Measurements from ENCODE around the gene IRAK1.
A peak's percentile ranks its signal among the peaks of the same experiment; 100 is the strongest.
"Not testable (repeated sequence)": the region's sequence is repeated elsewhere in the genome, so short reads cannot be mapped to it uniquely, and the experiment has no call there.

Gene IRAK1

DNA sequence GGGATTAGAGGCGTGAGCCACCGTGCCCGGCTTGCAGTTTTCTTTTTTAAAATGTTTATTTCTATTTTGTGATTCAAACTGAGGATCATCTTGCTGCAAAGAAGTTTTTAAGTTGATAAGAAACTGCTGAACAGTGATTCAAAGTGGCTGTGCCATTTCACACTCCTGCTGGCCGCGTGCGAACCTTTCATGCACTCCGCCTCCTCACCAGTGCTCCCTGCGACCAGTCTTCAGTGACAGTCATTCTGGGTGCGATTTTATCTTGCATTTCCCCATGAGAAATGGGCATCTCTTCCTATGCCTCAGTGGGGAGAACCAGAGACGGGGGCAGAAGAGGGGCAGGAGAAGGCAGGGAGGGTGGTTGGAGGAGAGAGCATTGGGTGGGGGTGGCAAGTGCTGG lies 25.7 kb downstream of the IRAK1 start:
- no peak for DNase-seq

DNA sequence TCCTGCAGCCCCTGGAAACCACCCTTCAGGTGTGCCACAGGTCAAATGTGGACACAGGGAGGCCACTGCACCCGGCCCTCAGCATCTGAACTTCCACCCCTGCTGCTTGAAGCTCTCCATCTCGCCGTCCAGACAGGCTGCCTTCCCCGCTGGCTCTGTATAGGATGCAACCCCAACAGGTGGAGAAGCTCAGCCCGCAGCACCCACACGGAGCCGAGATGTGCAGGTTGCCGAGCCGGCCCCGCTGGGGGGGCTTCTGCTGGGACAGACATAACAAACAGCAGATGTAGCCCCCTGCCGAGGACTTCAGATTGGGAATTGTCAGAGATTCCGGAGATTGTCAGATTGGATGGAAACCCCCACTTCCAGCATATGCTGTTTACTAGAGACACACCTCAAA lies 26.6 kb downstream of the IRAK1 start:
- DNase-seq, result peak; percentile 70 to 88

DNA sequence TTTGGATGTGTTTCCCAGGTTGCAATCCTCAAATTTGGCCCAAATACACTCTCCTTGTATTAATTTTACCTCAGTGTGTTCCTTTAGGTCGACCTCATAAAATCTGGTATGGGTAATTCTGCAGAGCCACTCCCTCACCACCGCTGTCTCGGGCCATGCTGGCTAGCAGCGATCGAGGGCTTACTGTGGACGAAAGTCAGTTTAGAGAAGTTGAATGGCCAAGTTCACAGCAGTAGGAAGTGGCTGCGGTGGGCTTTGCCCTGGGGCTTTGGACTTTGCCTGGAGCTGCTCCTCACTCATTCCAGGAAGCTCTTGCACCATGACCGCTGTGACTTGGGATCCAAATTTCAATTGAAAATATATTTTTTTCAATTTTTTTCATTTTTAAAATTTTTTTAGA lies 27.5 kb downstream of the IRAK1 start:
- DNase-seq, result no peak

DNA sequence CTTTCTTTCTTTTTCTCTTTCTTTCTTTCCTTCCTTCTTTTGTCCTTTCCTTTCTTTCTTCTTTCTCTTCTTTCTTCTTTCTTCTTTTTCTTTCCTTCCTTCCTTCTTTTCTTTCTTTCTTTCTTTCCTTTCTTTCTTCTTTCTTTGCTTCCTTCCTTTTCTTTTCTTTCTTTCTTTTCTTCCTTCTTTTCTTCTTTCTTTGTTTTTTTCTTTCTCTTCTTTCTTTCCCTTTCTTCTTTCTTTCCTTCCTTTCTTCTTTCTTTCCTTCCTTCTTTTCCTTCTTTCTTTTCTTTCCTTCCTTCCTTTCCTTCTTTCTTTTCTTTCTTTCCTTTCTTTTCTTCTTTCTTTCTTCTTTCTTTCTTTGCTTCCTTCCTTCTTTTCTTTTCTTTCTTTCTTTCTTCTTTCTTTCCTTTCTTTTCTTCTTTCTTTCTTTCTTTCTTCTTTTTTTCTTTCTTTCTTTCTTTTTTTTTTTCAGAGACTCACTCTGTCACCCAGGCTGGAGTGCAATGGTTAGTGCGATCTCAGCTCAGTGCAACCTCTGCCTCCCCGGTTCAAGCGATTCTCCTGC lies 28.6 kb downstream of the IRAK1 start:
- no peak for DNase-seq

DNA sequence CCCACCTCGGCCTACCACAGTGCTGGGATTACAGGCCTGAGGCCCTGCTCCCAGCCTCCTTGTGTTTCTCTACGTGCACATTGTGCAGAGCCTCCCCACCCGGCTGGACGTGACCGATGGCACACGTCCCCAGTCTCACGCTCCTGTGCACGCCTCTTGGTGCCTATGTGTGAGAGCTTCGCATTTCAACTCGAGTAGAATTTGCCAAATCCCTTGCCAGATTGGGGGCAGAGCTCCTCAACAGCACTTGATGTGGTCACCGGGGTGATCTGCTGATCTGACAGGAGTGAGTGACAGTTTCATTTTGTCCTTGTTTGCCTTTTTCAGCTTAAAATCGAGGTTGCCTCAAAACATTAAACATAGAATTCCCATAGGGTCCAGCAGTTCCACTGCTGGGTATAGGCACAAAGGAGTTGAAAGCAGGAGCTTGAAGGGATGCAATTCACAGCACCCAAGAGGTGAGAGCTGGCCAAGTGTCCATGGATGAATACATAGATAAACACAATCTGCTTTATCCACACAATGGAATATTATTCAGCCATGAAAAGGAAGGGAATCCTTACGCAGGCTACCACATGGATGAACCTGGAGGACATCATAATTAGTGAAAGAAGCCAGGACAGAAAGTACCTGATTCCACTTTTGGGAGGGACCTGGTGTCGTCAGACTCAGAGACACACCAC lies 29.6 kb downstream of the IRAK1 start:
- DNase-seq, result peak in 1 of 2 experiments; percentile 37

DNA sequence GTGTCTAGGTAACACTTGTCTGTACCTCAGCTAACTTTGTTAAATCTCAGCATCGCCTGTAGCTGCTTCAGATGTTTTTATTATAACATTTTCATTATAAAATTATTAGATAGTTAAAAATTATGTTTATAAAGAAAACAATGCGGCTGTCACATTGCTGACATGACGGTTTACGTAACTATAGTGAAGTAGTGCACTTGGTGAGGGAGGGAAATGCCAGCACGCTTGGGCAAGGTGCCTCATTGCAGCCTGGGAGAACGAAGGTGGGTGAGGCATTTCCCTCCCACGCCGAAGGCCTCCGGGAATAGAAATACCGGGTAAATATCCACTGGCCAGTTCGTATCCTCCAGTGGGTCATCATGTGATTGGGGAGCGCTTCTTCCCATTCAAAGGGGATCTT lies 31.2 kb downstream of the IRAK1 start:
- no peak for DNase-seq

DNA sequence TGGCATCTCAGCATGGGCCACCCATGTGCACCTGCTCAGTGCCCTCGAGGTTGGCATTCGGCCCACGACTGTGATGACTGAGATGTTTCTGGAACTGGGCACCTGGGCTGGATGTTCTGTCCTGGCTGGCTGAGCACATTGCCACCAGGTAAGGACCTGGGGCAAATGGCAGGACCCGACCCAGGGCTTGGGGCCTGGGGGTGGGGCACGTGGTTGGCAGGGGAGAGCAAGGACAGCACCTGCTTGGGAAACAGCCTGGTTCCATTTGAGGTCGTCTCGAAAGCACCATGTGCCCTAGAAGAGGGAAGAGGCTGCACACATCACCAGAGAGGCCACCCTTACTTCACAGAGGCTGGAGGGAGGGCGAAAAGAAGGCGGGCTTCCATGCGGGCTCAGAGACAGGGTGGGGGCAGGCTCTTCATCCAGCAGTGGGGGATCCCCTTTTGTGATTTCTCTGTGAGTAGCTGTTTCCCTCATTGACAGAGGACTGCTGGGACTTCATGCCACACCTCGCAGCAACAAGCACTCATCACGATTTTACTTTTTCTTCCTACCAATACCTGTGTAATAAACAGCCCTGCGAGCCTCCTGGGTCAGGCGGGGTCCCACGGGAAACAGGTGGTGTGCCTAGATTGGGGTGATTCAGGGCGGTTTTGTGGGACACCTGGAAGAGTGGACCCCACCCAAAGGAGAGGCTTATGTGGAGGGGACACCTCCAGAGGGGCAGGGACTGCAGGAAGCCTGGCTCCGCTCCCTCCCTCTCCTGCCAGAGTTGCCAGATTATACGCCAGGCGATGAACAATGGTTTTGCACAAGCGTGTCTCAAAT lies 35.1 kb downstream of the IRAK1 start:
- DNase-seq, result no peak

DNA sequence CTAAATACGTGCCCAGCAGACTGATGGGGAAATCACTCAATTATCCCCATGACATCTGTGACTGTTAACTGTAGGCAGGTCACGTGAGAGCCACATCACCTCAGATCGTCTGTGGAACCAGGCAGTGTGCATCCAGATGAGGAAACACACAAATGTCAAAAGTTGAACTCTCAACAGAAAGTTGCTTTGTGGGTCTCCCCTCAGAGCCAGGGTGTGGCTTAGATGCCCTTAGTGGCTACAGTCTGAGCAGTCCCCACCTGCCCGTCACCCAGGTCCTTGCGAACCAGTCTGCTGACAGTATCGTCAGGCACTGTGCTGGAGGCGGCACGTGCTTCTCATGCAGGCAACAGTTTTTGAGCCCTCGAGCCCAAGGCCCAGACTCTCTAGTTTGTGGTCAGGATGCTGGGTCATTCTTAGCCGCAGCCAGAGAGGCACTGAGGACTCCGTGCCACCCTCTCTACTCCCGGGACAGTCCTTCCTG lies 36.3 kb downstream of the IRAK1 start:
- no peak for DNase-seq

DNA sequence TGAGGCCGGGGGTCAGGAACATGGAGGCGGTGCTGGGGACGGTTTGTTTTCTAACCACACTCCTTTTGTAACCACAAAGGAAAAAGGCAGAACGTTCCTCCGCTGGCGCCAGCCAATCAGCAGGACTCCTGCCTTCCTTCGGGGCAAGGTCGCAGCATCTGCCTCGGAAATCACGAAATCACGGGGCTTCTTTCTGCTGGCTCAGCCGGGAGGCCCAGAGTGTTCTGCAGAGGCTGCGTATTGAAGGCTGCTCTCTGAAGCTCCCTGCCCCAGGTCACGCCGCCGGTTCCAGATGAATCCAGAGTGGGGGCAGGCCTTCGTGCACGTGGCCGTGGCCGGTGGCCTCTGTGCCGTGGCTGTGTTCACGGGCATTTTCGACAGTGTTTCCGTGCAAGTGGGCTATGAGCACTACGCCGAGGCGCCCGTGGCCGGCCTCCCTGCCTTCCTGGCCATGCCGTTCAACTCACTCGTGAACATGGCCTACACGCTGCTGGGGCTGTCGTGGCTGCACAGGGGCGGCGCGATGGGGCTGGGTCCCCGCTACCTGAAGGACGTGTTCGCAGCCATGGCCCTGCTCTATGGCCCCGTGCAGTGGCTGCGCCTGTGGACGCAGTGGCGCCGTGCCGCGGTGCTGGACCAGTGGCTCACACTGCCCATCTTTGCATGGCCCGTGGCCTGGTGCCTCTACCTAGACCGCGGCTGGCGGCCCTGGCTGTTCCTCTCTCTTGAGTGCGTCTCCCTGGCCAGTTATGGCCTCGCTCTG lies 37.8 kb downstream of the IRAK1 start:
- DNase-seq, result no peak

DNA sequence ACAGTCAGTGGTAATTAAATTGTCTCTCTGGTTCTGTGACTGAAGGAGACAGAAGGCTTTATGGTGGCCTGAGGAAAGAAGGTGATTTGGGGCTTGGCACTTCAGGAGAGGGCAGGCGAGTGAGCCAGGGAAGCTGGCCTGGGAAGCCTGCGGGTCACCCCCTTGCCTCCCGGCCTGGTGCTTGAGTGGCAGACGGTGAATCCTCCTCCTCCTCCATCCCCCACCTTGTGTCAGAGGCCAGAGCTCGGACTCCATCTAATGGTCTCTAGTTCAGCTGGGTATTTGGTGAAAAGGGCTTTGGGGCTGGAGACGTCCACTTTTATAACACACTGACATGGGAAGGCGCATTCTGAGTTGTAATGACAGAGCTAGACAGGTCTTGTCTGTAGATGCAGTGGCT lies 38.5 kb downstream of the IRAK1 start:
- DNase-seq, result no peak

DNA sequence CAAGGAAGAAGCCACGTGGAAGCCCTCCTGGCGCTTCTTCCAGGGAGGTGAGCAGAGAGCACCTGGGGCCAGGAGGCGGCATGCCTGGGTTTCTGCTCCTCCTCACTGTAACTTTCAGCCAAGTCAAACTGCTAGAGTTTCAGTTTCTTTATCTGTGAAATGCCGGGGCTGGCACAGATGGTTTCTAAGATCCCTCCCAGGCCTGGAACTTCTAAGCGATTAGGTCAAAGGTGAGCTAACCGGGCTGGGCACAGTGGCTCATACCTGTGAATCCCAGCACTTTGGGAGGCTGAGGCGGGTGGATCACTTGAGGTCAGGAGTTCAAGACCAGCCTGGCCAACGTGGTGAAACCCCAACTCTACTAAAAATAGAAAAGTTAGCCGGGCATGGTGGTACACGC lies 39.3 kb downstream of the IRAK1 start:
- DNase-seq, result not testable (repeated sequence)

DNA sequence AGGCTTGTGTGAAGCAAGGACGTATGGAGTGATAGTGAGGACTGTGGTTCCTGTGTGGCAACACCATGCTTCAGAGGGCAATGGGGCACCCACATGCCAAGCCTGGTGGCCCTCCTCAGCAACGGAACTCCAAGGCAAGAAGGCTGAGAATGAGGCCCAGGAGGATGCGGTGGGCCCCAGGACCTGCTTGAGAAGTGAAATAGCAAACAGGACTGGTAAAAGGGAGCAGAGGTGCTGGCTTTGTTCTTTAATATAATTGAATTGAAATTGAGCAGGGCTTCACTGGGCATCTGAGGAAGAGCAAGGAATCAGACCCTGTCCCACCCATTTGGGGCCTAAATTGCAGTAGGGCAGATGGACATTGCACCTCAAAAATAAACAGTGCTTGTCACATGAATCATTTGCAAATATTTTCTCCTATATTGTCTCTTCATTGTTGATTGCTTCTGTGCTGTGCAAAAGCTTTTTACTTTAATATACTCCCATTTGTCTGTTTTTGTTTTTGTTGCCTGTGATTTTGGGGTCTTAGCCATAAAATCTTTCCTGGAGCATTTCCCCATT lies 44.9 kb downstream of the IRAK1 start:
- DNase-seq, result no peak

DNA sequence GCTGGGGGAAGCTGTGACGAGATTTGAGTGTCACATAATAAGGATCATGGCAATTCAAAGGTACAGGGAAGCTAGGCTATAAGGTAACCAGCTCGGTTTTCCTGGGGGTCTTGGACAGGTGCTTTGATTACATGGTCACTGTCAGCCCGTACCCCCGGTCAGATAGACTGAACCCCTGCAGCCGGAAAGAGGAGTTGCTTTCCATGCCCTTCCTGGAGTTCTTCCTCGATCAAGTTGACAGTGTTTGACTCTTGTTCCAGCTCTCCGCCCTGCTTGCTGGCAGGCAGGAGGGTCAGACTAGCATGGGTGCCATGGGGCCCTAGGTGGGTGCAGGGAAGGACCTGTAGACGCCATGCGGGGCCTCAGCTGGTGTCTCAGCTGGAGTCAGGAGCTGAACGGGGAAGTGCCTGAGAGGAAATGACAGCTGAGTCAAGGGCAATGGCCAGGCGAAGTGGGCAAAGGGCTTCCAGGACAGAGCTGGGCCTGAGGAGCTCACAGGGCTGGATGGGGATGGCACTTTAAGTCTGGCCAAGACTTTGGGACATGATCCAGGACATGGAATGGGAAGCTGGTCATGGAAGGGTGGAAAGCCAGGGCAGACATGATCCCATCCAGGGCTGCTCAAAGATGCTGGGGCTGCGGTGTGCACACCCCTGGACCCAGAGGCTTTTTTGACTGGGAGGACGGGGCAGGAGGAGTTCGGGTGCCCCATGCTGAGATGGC lies 45.5 kb downstream of the IRAK1 start:
- DNase-seq, result no peak

DNA sequence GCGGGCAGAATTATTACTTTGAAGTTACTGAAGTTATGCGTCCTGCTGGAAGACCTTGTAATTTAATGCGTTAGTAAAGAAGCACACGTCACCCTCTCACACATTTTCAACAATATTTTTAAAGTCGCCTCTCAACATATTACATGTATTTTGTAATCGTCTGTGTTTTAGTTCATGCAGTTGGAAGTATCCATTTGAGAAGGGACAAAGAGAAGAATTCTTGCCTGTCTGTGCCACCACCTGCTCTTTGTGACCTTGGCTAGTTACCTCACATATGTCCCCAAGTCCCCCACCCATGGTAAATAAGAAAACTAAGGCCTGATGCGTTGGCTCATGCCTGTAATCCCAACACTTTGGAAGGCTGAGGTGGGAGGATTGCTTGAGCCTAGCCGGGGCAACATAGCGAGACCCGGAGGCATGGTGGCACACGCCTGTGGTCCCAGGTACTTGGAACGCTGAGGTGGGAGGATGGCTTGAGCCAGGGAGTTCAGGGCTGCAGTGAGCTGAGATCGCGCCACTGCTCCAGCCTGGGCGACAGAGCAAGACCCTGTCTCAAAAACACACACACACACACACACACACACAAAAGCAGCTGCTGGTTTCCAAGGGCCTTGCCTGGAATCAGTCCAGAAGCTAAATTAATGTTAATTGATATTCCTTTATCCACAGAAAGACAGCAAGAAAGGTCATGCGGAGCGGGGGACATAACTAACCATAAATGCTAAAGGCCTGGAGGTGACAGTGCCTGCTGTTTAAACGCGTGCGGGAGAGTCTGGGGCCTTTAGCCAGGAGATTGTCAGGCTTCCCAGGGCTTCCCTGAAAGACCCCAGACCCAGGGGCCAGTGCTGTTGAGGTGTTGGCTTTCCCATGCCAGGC lies 46.3 kb downstream of the IRAK1 start:
- no peak for DNase-seq

DNA sequence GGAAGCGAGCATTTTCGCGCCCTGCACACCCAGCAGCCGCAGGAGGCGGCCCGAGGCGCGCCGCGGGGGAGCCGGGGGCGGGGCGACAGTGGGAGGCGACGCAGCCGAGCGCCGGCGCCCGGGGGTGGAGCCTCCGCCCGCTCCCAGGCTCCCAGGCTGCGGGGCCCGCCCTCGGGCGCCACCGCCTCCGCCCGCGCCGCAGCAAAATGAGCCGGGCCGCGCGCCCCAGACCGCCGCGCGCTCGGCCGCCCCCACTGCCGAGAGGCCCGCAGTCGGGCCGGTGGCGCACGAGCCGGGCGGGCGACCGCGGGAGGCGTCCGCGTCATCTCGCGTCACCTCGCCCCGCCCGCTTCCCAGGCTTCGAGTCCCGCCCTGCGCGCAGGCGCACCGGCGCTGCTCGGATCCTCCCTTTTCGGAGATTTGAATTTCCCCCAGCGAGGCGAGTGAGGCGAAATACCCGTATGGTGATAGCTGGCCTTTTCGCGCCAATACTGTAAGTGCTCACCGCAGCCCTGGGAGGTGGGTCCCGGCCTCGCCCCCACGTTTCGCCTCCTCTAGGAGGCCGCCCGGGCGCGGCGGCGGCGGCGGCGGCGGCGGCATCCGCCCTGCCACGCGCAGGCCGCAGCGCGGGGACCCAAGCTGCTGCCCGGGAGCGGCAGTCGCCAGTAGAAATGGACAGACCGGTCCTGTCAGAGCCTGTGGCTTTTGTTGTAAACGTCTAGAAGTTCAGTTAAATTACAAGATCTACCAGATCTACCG lies 47.2 kb downstream of the IRAK1 start, which contains the start of gene TMEM187:
Gene TMEM187, plus strand, starts transcription at position 387 of the 759 bp plus-strand sequence. CDS start 9,309 bp downstream, outside the sequence.
- DNase-seq, result peak; percentile 92 to 96

DNA sequence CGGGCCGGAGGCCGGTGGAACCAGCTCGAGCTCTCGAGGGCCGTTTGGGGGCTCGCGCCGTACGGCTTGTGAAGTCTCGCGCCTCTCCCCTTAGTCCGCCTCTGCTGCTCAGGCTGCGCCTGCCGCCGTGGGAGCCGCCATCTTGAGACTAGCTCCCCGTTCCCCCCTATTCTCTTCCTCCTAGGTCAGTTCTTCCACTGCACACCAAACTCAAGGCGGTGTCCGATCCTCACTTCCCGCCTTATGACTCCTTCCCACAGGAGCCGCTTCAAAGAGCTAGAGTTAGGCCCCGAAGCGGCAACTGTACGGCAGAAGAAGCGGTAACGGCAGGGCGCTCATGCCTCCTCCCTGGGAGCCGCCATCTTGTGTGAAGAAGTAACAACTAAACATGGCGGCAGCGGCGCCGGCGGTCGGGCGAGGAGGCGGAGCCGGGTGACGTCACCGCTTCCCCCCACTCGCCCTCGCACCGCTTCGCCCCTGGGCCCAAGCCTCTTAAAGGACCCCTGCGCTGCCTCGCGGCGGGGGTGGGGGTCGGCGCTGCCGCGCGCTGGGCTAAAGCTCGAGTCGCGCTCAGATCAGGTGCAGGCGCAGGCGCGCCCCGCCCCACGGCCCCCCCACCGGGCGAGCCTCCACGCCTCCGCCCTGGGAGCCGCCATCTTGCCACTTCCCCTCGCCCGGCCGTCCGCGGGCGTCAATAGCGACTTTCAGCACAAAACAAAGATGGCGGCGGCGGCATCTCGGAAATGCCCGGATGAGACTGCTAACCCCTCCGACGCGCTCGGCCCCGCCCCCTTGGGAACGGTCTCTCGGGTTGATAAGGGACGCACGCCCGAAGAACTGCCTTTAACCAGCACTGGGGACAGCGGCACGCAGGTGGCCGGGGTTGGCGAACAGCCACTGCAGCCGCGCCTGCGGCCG lies 48.0 kb downstream of the IRAK1 start, which contains the start of gene HCFC1:
Gene HCFC1, minus strand, starts transcription at position 369 of the 918 bp plus-strand sequence. CDS start 978 bp downstream, outside the sequence.
- DNase-seq, result peak; percentile 94 to 97

DNA sequence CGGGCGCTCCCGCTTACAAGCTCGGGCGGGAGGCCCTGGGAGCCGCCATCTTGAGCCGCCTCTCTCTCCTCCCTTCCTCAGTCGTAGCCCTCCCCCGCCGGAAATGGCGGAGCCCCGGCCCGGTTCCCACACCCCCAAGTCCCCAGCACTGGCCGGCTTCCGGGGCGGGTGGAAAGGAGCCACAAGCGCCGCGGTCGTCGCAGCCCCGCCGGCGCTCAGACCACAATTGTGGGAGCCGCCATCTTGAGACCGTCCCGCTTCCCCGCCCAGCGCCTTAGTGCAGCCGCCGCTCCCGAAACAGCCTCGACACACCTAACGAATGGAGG lies 48.6 kb downstream of the IRAK1 start:
- DNase-seq, result peak; percentile 74 to 88

DNA sequence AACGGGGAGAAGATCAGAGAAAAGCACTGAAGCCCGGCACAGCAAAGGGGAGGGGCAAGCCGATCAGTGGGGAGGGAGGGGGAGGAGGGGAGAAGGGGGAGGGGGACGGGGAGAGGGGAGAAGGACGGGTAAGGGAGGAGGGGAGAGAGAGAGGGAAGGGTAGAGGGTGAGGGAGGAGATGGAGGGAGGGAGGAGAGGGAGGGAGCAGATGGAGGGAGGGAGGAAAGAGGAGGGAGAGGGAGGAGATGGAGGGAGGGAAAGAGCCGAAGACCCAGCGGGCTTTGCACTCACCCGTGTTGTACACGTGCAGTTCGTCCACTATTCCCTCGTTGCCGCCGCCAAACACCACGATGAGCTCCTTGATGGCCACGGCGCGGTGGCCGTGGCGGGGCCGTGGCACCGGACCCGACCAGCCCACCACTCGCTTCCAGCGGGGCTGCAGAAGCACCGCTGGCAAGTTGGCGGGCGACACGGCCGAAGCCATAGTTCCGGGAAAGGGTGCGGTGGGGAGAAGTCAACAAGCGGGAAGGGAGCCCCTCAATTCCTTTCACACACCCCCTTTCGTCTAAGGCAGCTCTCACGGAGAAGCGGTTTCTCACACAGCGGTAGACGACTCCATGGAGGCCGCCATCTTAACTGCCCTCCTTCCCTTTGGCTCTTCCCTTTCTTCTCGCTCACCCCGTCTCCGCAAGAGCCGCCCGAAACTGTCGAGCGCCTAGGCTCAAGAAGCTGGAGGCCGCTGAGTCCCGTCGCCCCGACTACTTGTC lies 49.2 kb downstream of the IRAK1 start:
- peak; percentile 61 to 71 for DNase-seq
